NCI-H2107 (cell line): ENCODE measurements around the gene PDE6A.

Source experiments
- DNase-seq: peaks from one replicate; lab custom pipeline; 2025; lab: John Stamatoyannopoulos, UW

The PDE6A gene

GRCh38 chr5:149930749-149931574, 13.6 kb downstream of the PDE6A start:
- DNase-seq = no peak

- DNase-seq = no peak
These were observed 14.4 kb downstream of the PDE6A start for GRCh38 chr5:149930043-149930748.

DNA sequence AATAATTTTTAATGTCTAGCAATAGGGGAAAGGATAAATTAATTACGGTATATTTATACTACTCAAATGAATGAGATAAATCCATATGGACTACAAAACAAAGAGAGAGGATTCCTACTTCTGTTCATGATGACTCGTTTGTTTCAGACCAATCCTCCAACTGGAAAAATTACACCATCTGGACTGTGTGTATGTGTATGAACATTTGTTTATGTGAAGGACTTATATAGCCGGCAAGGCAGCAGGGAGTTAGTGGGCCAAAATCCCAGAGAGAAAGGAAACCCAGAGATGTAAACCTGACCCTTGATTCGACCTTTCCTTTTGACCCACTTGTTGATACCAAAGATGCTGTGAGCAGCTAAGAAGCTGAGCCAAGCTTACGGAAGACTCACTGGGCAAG, 20.1 kb downstream of the PDE6A start:
- no peak for DNase-seq

GRCh38 chr5:149922950-149923349, 21.6 kb downstream of the PDE6A start:
- DNase-seq = no peak

- no peak for DNase-seq
These were observed 23.0 kb downstream of the PDE6A start for GRCh38 chr5:149921597-149921996.

GRCh38 chr5:149917073-149917676, 27.4 kb downstream of the PDE6A start:
- DNase-seq = no peak

DNA sequence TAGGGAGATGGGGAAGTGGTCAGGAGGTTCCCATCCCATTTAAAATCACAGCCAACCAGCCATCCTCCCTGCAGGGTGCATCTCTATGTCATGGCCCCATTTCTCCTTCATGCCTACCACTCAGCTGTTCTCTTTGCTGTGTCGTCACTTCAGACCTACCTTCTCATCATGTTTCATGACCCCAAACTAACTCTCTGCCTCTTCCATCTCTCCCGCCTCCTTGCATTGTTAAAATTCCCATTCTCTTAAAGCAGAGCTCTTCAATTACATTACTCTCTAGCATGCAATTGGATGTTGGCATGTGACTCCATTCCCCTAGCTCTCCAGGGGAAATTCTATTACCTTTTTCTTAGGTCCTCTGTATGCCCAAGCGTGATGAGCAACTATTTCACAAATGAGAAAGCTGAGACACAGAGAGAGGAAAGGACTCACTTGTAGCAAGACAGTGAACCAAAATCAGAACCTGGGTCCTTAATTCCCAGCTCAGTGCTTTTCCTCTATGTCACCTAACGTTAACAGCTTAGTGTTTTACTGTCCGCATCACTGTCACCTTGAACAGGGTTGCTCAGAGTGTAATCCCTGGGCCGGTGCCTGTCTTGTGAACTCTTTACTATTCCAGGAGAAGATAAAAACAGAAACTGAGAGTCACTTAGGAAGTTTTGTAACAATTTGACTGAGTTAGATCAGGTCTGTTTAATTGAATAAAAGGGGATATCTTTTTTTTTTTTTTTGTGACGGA, 28.1 kb downstream of the PDE6A start:
- no peak for DNase-seq

DNA sequence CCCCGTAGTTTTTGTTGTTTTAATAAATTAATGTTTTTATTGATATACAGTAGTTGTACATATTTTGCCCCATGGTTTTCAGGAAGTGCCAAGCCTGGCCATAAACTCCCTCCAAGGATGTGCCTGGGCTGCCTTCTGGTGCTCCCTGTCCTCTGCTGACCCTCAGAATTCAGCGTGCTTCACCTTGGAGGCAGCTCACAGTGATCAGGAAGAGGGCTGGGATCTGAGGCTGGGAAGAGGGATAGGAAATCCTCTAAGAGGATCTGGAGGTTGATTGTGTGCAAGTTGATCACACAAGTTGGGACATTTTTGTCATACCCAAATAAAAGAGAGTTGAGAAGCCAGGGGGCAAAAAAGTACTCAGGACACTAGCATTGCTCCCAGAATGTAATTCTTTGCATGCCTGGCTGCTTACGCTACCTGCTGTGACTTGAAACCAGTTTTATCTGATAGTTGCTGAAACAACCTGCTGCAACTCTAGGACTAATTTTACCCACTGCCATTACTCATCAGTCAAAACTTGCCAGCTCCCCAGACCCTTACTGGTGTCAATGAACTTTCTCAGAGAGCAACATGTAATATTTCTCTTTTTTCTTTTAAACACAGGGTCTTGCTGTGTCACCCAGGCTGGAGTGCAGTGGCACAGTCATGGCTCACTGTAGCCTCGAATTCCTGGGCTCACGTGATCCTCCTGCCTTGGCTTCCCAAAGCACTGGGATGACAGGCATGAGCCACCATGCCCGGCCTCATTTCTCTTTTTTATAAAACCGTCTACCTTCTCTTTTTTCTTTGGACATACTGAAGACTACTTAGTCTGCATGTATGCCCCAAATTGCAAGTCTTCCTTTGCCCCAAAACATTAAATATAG, 29.0 kb downstream of the PDE6A start:
- no peak for DNase-seq

DNA sequence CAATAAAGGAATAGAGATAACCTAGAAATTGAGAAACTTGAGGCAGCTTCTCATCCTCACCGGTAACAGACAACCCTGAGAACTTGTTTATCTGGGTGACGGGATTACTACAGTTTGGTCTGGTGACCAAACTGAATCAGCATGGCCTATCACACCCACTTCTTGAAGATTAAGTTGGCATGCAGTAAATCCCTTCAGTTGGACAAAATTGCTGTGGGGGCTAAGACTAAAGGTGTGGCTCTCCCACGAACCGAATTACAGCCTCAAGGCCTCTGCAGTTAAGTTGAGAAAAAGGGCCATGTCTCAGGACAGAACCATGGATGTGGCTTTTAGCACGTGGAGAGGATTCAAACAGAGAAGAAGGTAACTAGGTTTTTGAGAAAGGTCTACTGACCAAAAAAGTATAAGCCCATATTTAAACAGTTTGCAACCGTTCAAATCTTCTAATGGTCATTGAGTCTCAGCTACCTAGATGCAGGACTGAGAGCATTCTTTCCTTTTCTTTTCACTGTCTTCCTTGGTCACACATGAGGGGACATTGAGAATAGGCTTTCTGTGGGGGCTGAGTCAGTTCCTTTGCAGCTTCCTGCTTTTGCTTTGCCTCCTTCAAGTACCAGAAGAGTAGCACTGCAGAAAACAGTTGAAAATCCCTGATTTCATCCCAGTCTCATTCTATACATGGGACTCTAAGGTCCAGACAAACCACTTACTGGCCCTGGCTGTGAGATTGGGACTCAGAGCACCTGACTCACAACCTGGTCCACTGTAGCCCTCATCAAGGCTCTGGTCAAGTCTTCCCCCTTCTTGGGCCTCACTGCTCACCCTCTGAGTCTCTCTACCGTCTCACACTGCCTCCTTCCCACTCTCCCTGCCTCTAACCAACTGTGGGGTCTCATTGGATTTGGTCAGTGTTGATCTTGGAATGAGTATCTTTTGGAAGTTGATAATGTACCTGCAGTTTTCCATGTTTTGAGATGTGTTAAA, 30.9 kb downstream of the PDE6A start:
- DNase-seq = no peak

GRCh38 chr5:149912226-149912871, 32.2 kb downstream of the PDE6A start:
- DNase-seq = no peak

DNA sequence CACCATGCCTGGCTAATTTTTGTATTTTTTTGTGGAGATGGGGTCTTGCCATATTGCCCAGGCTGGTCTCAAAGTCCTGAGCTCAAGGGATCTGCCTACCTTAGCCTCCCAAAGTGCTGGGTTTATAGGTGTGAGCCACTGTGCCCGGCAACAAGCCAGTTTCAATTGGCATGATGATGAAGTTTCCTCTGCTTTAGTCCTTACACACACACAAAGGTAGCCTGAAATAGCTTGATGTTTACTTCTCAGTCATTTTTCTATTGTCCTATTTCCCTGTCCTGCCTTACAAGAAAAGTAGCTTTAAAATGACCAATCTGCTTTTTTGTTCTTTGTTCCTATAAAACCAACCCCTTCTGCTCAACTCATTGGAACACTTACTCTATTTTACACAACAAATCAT, 33.6 kb downstream of the PDE6A start:
- no peak for DNase-seq

DNA sequence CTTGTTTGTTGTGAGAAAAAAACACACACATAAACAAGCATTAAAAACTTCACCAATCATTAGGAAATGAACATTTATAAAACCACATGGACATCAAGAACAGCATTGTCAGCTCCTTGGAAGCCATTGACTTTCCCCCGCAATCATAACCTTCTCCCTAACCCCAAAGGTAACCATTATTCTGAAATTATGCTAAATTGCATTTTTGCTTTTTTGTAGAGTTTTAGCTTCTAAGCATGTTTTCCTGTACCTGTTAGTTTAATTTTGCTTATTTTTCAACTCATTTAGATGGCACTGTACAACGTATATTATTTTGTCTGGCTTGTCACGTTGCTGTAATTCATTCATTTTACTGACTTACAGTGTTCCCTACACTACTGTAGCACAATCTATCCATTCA, 36.8 kb downstream of the PDE6A start:
- DNase-seq = no peak

DNA sequence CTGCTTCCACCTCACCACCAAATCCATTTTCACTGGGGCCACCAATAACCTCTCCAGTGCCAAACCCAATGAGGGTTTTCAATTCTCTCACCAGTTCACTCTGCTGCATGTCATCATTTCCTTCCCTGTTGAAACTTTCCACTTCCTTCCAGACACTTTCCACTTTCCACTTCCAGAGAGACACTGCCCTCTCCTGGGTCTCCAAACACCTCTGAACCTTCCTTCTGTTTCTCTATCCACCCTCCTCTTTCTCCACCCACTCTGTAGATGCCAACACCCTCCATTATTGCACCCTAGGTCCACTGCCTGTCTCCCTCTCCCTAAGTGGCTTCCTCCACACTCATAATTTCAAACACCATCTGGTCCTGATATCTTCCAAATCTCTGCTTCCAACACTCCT, 39.6 kb downstream of the PDE6A start:
- DNase-seq = no peak

DNA sequence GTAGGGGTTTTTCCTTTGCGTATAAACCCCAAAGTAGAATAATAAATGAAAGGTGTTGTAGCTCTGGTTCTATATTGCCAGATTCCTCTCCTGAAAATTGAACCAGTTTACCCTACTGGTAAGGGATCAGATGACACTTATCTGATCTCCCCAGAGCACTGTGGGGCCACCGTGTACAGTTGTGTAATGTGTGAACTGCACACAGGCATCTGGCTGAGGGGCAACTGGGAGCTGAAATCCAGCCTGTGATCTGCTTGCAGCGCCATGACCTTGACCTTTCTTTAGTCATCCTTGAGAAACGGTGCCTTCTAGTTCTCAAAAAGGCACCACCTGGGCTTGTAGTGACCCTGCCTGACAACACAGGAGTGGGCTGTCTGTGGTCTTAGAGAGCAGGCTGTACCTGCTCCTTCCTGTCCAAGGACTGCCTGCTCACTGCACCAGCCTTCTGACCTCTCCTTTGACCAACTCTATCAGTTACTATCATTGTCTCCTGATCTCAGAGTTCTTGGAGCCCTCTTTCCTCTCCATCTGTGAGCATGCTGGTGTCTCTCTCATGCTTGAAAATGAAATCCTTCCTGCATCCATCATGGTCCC, 40.2 kb downstream of the PDE6A start:
- no peak for DNase-seq

DNA sequence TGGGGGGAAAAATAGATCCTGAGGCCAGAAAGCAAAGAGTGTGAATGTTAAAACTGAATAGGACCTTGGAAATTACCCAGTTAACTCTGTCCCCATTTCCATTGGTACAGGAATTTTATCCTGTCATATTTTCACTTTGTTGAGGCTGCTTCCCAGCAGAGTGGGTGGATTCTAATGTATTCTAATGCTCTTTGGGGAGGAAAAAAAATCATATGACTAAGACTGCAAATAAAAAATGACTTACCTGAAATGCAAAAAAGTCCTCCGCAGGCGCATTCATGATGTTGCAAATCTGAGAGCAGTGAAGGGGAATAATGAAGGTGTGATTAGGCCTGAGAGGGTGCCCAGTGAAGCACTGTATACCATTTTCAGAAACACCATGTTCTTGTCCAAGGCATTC, 41.2 kb downstream of the PDE6A start:
- no peak for DNase-seq

DNA sequence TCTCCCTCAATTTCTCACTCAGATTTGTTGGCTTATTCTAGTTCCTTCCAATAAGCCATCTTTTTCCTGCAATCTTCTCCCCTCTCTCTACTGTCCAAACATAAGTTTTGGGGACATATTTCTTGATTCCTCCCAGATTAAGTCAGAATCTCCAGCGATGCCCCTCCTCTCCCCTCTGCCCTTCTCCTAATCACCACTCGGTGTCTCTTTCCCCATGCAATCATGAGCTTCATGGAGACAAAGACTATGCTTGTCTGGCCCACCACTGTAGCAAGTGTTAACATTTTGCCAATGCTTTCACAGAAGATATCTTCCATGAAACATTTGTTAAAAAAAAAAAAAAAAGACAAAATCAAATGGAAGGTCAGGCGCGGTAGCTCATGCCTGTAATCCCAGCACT, 42.4 kb downstream of the PDE6A start:
- DNase-seq = no peak

DNA sequence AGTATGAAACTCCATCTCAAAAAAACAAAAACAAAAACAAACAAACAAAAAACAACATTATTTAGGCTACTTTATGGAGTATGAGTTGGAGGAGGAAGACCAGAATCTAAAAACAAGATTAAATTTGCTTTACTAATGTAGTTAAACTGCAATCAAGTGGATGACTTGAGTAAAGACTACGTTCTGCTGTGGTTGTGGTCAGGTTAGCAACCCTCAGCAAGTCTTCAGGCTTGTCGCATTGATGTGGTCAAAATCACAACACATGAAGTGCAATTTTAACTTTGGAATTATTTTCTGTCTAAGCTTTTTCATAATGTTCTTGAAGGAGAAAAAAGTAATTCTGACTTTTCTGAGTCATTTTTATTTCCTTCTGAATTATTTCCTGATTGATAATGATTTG, 43.1 kb downstream of the PDE6A start:
- no peak for DNase-seq

DNA sequence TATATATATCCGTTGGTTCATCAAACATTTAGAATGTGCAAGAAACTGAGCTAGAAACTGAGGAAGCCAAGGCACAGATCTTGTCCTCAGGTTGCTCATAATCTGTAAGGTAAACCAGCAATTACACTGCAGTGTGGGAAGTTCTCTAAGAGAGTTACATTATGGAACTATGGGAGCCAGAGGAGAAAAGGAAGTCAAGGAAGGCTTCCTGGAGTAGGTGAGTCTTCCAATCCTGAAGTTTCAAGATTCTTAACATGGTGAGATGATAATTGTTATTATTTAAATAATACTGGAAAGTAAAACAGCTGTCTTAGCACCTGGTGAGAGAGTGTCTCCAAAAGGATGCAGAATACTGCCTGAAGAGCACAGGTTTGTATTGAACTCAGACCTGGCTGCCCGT, 44.2 kb downstream of the PDE6A start:
- DNase-seq = no peak

- no peak for DNase-seq
These were observed 45.8 kb downstream of the PDE6A start for GRCh38 chr5:149898811-149899210.
